A549 (cell line): ENCODE measurements around the gene BLOC1S4. TPM values are rescaled to one million over a fixed set of nuclear protein-coding genes. Genes with fewer than 3 reads are reported as not detected.
A peak's percentile ranks its signal among the peaks of the same experiment; 100 is the strongest.

Experiments
- ATAC-seq, 2 experiments: fragments of 200-7000 bp in 1 of 2; fragments of >200 bp in 1 of 2; cut with Nextera tagmentation in 1 of 2; cut with Tn5 transposase in 1 of 2; 3 replicates each; pipeline versions ENCODE4 v1.8.0 to v1.9.1; 2018 to 2020; ENCODE audit warnings: mild to moderate bottlenecking in 1 of 2, moderate library complexity in 1 of 2
- CTCF ChIA-PET: fragments of 300-600 bp; sonication (Branson Sonifier 250); formaldehyde crosslinking; extraction: SDS; loops from one replicate; lab custom pipeline; 2021; ENCODE audit warnings: antibody characterized with exemption, inconsistent platforms; lab: Yijun Ruan, JAX
- POLR2A ChIA-PET: fragments of 350-600 bp; formaldehyde crosslinking; extraction: SDS; loops from one replicate; lab custom pipeline; 2021; ENCODE audit warnings: antibody characterized with exemption, inconsistent platforms; lab: Yijun Ruan, JAX
- DNase-seq, 2 experiments: peaks; one replicate each; pipeline versions ENCODE4 v3.0.0 to v3.0.0-alpha.2; 2011 to 2016; ENCODE audit warnings: low read depth in 1 of 2, low spot score in 1 of 2
- FAIRE-seq: peaks from 2 replicates; lab custom pipeline; 2011; peaks lifted over from hg19 to GRCh38; lab: Jason Lieb, UNC
- H3K27ac ChIP-seq, 2 experiments: fragments of >200 bp; sonication (Bioruptor Twin); formaldehyde crosslinking; 3 replicates each; pipeline ENCODE4 v1.5.1; 2016 to 2017
- H3K4me1 ChIP-seq: fragments of >200 bp; sonication (Bioruptor Twin); formaldehyde crosslinking; 3 replicates; pipeline ENCODE4 v1.6.1; 2016
- H3K4me2 ChIP-seq: fragments of >200 bp; sonication (Bioruptor Twin); formaldehyde crosslinking; 3 replicates; pipeline ENCODE4 v1.6.1; 2016
- H3K4me3 ChIP-seq: fragments of >200 bp; sonication (Bioruptor Twin); formaldehyde crosslinking; 3 replicates; pipeline ENCODE4 v1.5.1; 2016
- H3K9me3 ChIP-seq: fragments of >200 bp; sonication (Bioruptor Twin); formaldehyde crosslinking; 3 replicates; pipeline ENCODE4 v1.6.1; 2016
- ATOH8 ChIP-seq: fragments of 250-450 bp; sonication (Bioruptor Pico); IDR thresholded peaks from 2 replicates; pipeline ENCODE4 v1.5.0; 2020; ENCODE audit warnings: low read depth, mild to moderate bottlenecking, moderate library complexity
- BCL3 ChIP-seq: fragments of >200 bp; sonication (Bioruptor Twin); formaldehyde crosslinking; IDR thresholded peaks from 3 replicates; pipeline ENCODE4 v1.6.1; 2016
- CBX2 ChIP-seq: fragments of 200-600 bp; sonication (generic); IDR thresholded peaks from 2 replicates; pipeline ENCODE4 v1.6.1; 2016; ENCODE audit warnings: low read depth, mild to moderate bottlenecking, borderline replicate concordance
- CHD2 ChIP-seq: fragments of 150-350 bp; IDR thresholded peaks from 2 replicates; pipeline ENCODE4 v1.6.1; 2014; ENCODE audit warnings: low read length; ENCODE audit not compliant: partially characterized antibody
- CHD4 ChIP-seq: fragments of 200-600 bp; sonication (generic); IDR thresholded peaks from 2 replicates; pipeline ENCODE4 v1.6.1; 2016; ENCODE audit warnings: antibody characterized with exemption, mild to moderate bottlenecking, borderline replicate concordance
- CTCF ChIP-seq: fragments of >200 bp; sonication (Bioruptor Twin); formaldehyde crosslinking; IDR thresholded peaks from 3 replicates; pipeline ENCODE4 v1.5.1; 2016
- E2F6 ChIP-seq: IDR thresholded peaks from 2 replicates; pipeline ENCODE4 v1.6.1; 2012; ENCODE audit warnings: low read depth, borderline replicate concordance
- ELK1 ChIP-seq: fragments of 150-350 bp; IDR thresholded peaks from 2 replicates; pipeline ENCODE4 v1.6.1; 2014; ENCODE audit warnings: low read depth, mild to moderate bottlenecking, low read length
- EP300 ChIP-seq, 2 experiments: fragments of >200 bp; sonication (Bioruptor Twin); formaldehyde crosslinking; IDR thresholded peaks; 2 replicates in 1 of 2; 3 replicates in 1 of 2; pipeline ENCODE4 v1.6.1; 2016 to 2017
- ESRRA ChIP-seq: fragments of 150-350 bp; IDR thresholded peaks from 2 replicates; pipeline ENCODE4 v1.6.1; 2014; ENCODE audit warnings: mild to moderate bottlenecking, low read length, borderline replicate concordance
- FOSB ChIP-seq: fragments of 250-450 bp; sonication (Bioruptor Pico); IDR thresholded peaks from 2 replicates; pipeline ENCODE4 v1.5.0; 2020; ENCODE audit warnings: mild to moderate bottlenecking, moderate library complexity
- FOSL2 ChIP-seq, 2 experiments: fragments of 450-650 bp in 1 of 2; fragments of >200 bp in 1 of 2; sonication (Bioruptor Twin) in 1 of 2; formaldehyde crosslinking; IDR thresholded peaks; 2 replicates each; pipeline versions ENCODE4 v1.5.0 to v1.6.1; 2016 to 2020; ENCODE audit warnings: mild to moderate bottlenecking in 1 of 2, moderate library complexity in 1 of 2
- FOXS1 ChIP-seq: fragments of 250-450 bp; sonication (Bioruptor Pico); IDR thresholded peaks from 2 replicates; pipeline ENCODE4 v1.5.0; 2020; ENCODE audit warnings: mild to moderate bottlenecking, moderate library complexity
- HOXA7 ChIP-seq: fragments of 250-450 bp; sonication (Bioruptor Pico); IDR thresholded peaks from 2 replicates; pipeline ENCODE4 v1.5.0; 2020; ENCODE audit warnings: mild to moderate bottlenecking, moderate library complexity
- HOXB5 ChIP-seq: fragments of 250-450 bp; sonication (Bioruptor Pico); IDR thresholded peaks from 2 replicates; pipeline ENCODE4 v1.5.0; 2020; ENCODE audit warnings: mild to moderate bottlenecking, moderate library complexity
- MAFK ChIP-seq: fragments of 450-650 bp; IDR thresholded peaks from 2 replicates; pipeline ENCODE4 v1.6.1; 2014; ENCODE audit not compliant: partially characterized antibody
- MAZ ChIP-seq: fragments of 150-350 bp; IDR thresholded peaks from 2 replicates; pipeline ENCODE4 v1.6.1; 2014; ENCODE audit warnings: antibody characterized with exemption, low read depth, low read length, borderline replicate concordance
- MYC ChIP-seq: IDR thresholded peaks from 2 replicates; pipeline ENCODE4 v1.6.1; 2012; ENCODE audit warnings: mild to moderate bottlenecking, inconsistent platforms, low read length, improper control_type of control experiment, borderline replicate concordance
- NPAS2 ChIP-seq: fragments of 250-450 bp; sonication (Bioruptor Pico); IDR thresholded peaks from 2 replicates; pipeline ENCODE4 v1.8.0; 2022; ENCODE audit warnings: mild to moderate bottlenecking, moderate library complexity, borderline replicate concordance
- NR3C1 ChIP-seq: fragments of >200 bp; sonication (Bioruptor Twin); formaldehyde crosslinking; IDR thresholded peaks from 3 replicates; pipeline ENCODE4 v1.6.1; 2017
- PHF8 ChIP-seq: fragments of 200-600 bp; sonication (generic); IDR thresholded peaks from 2 replicates; pipeline ENCODE4 v1.6.1; 2016; ENCODE audit warnings: low read depth, mild to moderate bottlenecking, antibody characterized with exemption, moderate library complexity, borderline replicate concordance
- POLR2A ChIP-seq: IDR thresholded peaks from 2 replicates; pipeline ENCODE4 v1.6.1; 2012; ENCODE audit warnings: mild to moderate bottlenecking, low read length
- RCOR1 ChIP-seq: fragments of 150-350 bp; IDR thresholded peaks from 2 replicates; pipeline ENCODE4 v1.6.1; 2014; ENCODE audit warnings: antibody characterized with exemption, low read length, low read depth
- RFX5 ChIP-seq: fragments of 450-650 bp; IDR thresholded peaks from 2 replicates; pipeline ENCODE4 v1.7.1; 2014; ENCODE audit warnings: antibody characterized with exemption, mild to moderate bottlenecking, moderate library complexity
- SMC3 ChIP-seq: fragments of >200 bp; sonication (Bioruptor Twin); formaldehyde crosslinking; IDR thresholded peaks from 3 replicates; pipeline ENCODE4 v1.6.1; 2018; ENCODE audit warnings: inconsistent platforms
- TFCP2L1 ChIP-seq: fragments of 250-450 bp; sonication (Bioruptor Pico); IDR thresholded peaks from 2 replicates; pipeline ENCODE4 v1.5.0; 2021; ENCODE audit warnings: mild to moderate bottlenecking
- ZC3H11A ChIP-seq: fragments of 450-650 bp; IDR thresholded peaks from 2 replicates; pipeline ENCODE4 v1.6.1; 2014; ENCODE audit warnings: antibody characterized with exemption, mild to moderate bottlenecking
- ZFP36 ChIP-seq: fragments of 450-650 bp; IDR thresholded peaks from 2 replicates; pipeline ENCODE4 v1.6.1; 2014; ENCODE audit warnings: borderline replicate concordance; ENCODE audit not compliant: partially characterized antibody
- ZSCAN20 ChIP-seq: fragments of 250-450 bp; sonication (Bioruptor Pico); IDR thresholded peaks from 2 replicates; pipeline ENCODE4 v1.8.0; 2022; ENCODE audit warnings: mild to moderate bottlenecking, moderate library complexity
- WGBS: methylation state at CpG from one replicate; pipeline ENCODE4 v1.1.6; 2017; ENCODE audit errors: missing lambda C conversion rate; 5-methylcytosine and 5-hydroxymethylcytosine counted together
- polyA plus RNA-seq, 4 experiments: library from polyadenylated mRNA; depleted of rRNA in 3 of 4; stranded (reverse); fragments of >200 nt; fragmentation: RNase III in 1 of 4; extraction: RNeasy Plus Mini Kit Qiagen cat#74134 plus additional on column Dnase treatment in 1 of 4; gene quantifications; 2 replicates in 3 of 4; 3 replicates in 1 of 4; pipeline ENCODE4 v1.2.3, GENCODE V29; 2011 to 2017
- TF ChIP-seq, protein P1 (sequence below): IDR thresholded peaks from 2 replicates; pipeline ENCODE4 v1.6.1; 2012

Gene BLOC1S4
- polyA plus RNA-seq, 2 of the 4 experiments (the other 2 are of a cell fraction): 13.2 to 13.9 TPM

DNA sequence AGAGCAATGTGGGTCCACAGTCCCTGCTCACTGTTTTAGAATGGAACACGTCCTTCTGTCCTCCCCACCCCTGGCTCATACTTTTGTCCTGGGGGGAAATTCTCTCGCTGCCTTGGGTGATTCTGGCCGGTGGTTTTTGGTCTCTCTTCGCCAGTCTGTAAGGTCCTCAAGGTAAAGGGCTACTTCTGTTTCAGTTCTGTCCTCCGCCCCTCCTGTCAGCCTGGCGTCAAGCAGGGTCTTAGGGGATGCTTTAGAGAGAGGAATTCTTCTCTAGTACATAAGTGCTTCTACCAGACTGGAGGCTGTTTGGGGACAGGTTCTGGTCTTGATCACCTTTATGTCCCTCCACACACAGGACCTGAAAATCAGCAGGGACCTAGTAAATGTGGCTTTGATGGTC lies 5.7 kb upstream of the BLOC1S4 start:
- DNase-seq (no peak), FAIRE-seq (no peak), ATAC-seq (peak in 1 of 2 experiments; percentile 26; a peak in 3 of 6 replicates)
- ChIA-PET CTCF (interaction anchor here (0.9 to 2.4 kb wide), 2 partner anchors 15 to 164 kb away, joined by 3 to 9 read pairs; no protein-coding TSS in a partner anchor), POLR2A (interaction anchor here (0.7 to 1.7 kb wide), 3 partner anchors 20 to 37 kb away, joined by 5 to 11 read pairs (median 6); a partner anchor contains a TSS)
- peaks cover 37% of the 10 kb centered on the region for H3K9me3 ChIP-seq
- WGBS: 28% methylated on average over 6 of the region's 6 CpGs
- H3K4me2 ChIP-seq: peak overlapping the region; percentile 74
- H3K27ac ChIP-seq: peak overlapping the region; percentile 78 to 86
- no peaks in the 10 kb centered on the region; the same call in 2 of the 3 replicates for H3K4me1 ChIP-seq
- no peak for TF ChIP-seq CTCF
- no peak for TF ChIP-seq ELK1
- TF ChIP-seq POLR2A: no peak
- TF ChIP-seq MAZ: no peak
- no peak for TF ChIP-seq NR3C1
- TF ChIP-seq HOXA7 (CRISPR knock-in tag): no peak
- no peak for TF ChIP-seq SMC3
- no peak for TF ChIP-seq CHD2
- no peak for TF ChIP-seq NPAS2 (CRISPR knock-in tag)
- TF ChIP-seq CBX2: no peak
- TF ChIP-seq RCOR1: no peak
- no peak for TF ChIP-seq ATOH8
- no peak for TF ChIP-seq EP300 (IDR thresholded peaks at IDR 0.05)
- no peak for TF ChIP-seq FOSB
- TF ChIP-seq MAFK: no peak
- TF ChIP-seq HOXB5 (CRISPR knock-in tag): no peak
- no peak for TF ChIP-seq CHD4
- no peak for TF ChIP-seq RFX5
- no peak for TF ChIP-seq ESRRA
- H3K4me3 ChIP-seq: peak overlapping the region; percentile 66

DNA sequence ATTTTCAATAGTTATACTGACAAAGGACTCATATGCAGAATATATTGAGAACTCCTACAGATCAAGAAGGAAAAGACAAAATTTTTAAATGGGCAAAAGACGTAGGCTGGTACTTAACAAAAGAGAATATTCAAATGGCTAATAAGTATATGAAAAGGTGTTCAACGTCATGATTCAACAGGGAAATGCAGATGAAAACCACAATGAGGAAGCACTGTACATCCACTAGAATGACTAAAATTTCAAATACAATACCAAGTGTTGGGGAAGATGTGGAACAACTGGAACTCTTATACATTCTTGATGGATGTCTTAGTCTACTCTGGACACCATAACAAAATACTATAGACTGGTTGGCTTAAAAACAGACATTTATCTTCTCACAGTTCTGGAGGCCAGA lies 5.0 kb upstream of the BLOC1S4 start:
- ATAC-seq: no peak
- H3K9me3 ChIP-seq: peaks cover 37% of the 10 kb centered on the region
- 54% methylated on average over 2 of the region's 2 CpGs for WGBS
- no peak for FAIRE-seq
- no peak overlapping the region for H3K4me3 ChIP-seq
- H3K4me1 ChIP-seq: peaks cover 2% of the 10 kb centered on the region; the same call in 1 of the 3 replicates
- POLR2A ChIA-PET: no interaction called here
- H3K4me2 ChIP-seq: no peak overlapping the region
- DNase-seq: no peak
- H3K27ac ChIP-seq: no peak overlapping the region
- CTCF ChIA-PET: interaction anchor here (2.4 kb wide), 1 partner anchor 163 kb away, joined by 9 read pairs; no protein-coding TSS in a partner anchor
- TF ChIP-seq PHF8 (no peak), FOSB (no peak), TFCP2L1 (no peak)

GRCh38 chr4:6714954-6715353 lies 1.0 kb upstream of the BLOC1S4 start:
- Histone ChIP-seq H3K9me3 (peaks cover 25% of the 10 kb centered on the region), H3K4me2 (no peak overlapping the region), H3K4me3 (no peak overlapping the region), H3K4me1 (peaks cover 15% of the 10 kb centered on the region; the same call in 1 of the 3 replicates), H3K27ac (no peak overlapping the region)
- DNase-seq (no peak), ATAC-seq (no peak), FAIRE-seq (no peak)
- CTCF ChIA-PET: no interaction called here
- POLR2A ChIA-PET: no interaction called here
- WGBS: 0% methylated on average over 1 of the region's 1 CpG
- TF ChIP-seq BCL3 (no peak), RCOR1 (no peak), ZSCAN20 (CRISPR knock-in tag) (no peak), MYC (no peak), ZFP36 (no peak), RFX5 (no peak), ZC3H11A (no peak), PHF8 (no peak), FOSL2 (IDR thresholded peaks at IDR 0.05) (no peak), FOSL2 (CRISPR knock-in tag; IDR thresholded peaks at IDR 0.05) (no peak), SMC3 (no peak), E2F6 (no peak), FOXS1 (no peak)
- TF ChIP-seq, protein P1, sequence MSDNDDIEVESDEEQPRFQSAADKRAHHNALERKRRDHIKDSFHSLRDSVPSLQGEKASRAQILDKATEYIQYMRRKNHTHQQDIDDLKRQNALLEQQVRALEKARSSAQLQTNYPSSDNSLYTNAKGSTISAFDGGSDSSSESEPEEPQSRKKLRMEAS: no peak
- TF ChIP-seq, all 56 proteins: peak for 0
